ENCODE results near the gene FADS1. TPM values are rescaled to one million over a fixed set of nuclear protein-coding genes. Genes with fewer than 3 reads are reported as not detected.

The FADS1 gene
- total RNA-seq, 1 donor from 2014 or later: 24.1 TPM

DNA sequence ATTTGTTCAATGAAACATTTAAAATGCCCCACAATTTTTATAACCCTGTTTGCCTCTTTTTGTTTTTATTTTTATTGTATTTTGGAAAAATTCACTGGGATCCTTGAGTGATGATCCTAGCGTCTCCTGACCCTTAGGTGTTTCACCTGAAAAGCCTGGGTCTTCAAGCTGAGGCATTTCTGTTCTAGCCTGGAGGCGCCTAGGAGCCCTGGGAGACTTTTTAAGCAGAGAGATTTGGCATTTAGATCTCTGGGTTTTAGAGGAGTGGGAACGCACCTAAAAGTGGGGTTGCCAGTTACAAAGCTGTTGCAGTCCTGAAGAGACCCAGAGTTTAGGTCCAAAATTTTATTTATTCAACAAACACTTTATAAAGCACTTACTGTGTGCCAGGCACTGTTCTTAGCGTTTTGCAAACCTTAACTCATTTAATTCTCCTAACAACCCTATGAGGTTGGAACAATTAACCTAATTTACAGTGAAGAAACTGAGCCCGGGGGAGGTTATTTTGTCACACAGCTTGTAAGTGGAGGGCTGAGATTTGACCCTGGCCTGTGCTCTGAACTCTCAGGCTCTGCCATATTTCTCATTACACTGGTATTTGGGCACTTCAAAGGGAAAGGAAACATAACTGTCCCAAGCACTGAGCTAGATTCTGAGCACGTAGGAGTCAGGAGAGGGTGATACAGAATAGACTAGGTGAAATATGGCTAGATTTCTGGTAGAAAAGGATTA is 834 bp upstream of the FADS1 start:
- intact Hi-C loops (cut with micrococcal nuclease): no loop called here

DNA sequence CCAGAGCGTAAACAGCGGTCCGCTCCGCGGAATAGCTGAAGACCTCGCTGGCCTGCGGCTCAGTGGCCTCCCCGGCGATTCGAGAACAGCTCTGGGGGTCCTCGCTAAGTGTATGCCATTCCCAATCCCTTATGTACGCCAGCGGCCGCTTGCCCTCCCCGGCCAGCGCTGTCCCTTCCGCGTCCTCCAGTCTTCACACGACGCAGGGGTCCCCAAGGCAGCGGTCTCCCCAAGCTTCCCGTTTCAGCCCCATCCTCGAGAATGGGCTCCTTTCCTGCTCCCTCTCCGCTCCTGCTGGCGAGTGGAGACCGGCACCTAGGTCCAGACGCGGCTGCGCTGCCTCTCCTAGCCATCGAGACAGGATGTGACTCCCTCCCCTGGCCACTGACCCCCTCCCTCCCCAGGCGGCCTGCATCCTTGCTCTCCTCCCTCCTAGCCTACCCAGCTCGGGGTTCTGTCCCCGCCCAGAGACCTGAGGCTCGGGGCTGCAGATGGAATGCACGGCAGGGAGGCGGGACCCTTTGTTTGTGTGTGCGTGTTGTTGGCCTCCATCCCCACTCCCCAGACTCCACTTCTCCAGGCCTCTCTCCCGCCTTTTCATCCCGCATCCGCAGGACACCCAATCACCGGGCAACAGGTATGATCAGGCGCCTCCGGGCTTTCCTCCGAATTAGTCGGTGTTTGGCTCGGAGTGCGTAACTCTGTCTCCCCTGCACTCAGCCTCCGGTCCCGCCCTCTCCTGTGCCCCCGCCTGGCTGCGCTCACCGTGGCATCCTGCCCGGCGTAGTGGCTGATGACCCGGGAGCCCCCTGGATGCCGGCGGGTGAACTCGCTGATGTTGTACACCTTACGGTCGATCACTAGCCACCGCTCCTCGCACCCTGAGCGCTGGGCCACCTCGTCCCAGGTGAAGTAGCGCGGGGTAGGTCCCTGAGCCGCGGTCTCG is 740 bp downstream of the FADS1 start:
- TF ChIP-seq, protein P1, sequence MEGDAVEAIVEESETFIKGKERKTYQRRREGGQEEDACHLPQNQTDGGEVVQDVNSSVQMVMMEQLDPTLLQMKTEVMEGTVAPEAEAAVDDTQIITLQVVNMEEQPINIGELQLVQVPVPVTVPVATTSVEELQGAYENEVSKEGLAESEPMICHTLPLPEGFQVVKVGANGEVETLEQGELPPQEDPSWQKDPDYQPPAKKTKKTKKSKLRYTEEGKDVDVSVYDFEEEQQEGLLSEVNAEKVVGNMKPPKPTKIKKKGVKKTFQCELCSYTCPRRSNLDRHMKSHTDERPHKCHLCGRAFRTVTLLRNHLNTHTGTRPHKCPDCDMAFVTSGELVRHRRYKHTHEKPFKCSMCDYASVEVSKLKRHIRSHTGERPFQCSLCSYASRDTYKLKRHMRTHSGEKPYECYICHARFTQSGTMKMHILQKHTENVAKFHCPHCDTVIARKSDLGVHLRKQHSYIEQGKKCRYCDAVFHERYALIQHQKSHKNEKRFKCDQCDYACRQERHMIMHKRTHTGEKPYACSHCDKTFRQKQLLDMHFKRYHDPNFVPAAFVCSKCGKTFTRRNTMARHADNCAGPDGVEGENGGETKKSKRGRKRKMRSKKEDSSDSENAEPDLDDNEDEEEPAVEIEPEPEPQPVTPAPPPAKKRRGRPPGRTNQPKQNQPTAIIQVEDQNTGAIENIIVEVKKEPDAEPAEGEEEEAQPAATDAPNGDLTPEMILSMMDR (IDR thresholded peaks at IDR 0.05; ENCODE audit: borderline replicate concordance): no peak
- Histone ChIP-seq H3K4me3 (peak overlapping the region; percentile 92), H3K27me3 (ENCODE audit: low read depth) (no peaks in the 10 kb centered on the region), H3K27ac (replicated peaks) (peak overlapping the region; percentile 100), H3K4me1 (peaks cover 31% of the 10 kb centered on the region), H3K9me3 (replicated peaks) (no peaks in the 10 kb centered on the region), H3K36me3 (peaks cover 16% of the 10 kb centered on the region)
- peak; percentile 73 for DNase-seq
- intact Hi-C loops (cut with micrococcal nuclease): no loop called here

More for the DNA sequence above, 834 bp upstream of the FADS1 start:
- Histone ChIP-seq H3K27me3 (ENCODE audit: low read depth) (no peaks in the 10 kb centered on the region), H3K4me3 (peak overlapping the region; percentile 92), H3K27ac (replicated peaks) (peak overlapping the region; percentile 100), H3K4me1 (peaks cover 31% of the 10 kb centered on the region), H3K36me3 (peaks cover under 1% of the 10 kb centered on the region), H3K9me3 (replicated peaks) (no peaks in the 10 kb centered on the region)
- TF ChIP-seq, protein P1 (IDR thresholded peaks at IDR 0.05; ENCODE audit: borderline replicate concordance): no peak
- DNase-seq: no peak

DNA sequence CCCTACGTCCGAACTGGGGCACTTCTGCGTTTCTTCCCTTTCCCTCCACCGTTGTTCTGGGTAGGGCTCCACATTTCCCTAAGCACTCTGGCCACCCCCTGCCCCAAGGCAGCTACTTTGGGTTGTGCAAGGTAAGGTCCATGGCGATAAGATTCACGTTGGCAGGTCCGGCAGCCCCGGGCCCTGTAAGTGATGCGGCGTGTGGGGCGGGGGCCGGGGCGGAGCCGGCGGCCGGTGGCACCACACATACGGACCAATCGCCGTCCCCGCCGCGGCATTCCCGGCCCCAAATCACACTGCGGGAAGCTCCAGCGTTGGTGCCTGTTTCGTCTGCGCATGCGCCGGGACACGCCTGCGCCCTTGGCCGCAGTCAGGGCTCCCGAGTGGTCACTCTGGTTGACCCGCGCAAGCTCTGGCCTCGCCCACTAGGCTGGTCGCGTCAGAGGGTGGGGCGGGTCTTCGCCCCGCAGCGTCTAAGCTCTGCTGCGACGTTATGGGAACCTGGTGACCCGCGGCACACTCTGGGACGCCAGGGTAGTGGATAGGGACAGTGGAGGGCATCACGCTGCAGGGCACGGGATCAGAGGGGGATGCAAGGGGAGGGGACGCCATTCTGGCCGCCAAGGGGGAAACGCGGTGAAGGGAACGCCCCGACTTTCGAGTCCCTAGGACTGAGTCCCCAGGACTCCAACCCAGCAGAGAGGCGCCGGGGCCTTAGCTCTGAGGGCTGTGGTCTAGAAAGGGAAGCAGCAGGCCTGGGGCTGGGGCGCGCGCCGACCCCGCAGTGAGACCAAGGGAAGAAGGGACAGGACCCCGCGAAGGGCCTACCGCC is 1.6 kb downstream of the FADS1 start:
- H3K27ac ChIP-seq (replicated peaks): peak overlapping the region; percentile 100
- peaks cover 25% of the 10 kb centered on the region for H3K36me3 ChIP-seq
- intact Hi-C loops (cut with micrococcal nuclease): no loop called here
- no peaks in the 10 kb centered on the region for H3K27me3 ChIP-seq (ENCODE audit: low read depth)
- peak overlapping the region; percentile 92 for H3K4me3 ChIP-seq
- TF ChIP-seq, protein P1 (IDR thresholded peaks at IDR 0.05; ENCODE audit: borderline replicate concordance): no peak
- DNase-seq: peak; percentile 98
- peaks cover 31% of the 10 kb centered on the region for H3K4me1 ChIP-seq
- no peaks in the 10 kb centered on the region for H3K9me3 ChIP-seq (replicated peaks)

DNA sequence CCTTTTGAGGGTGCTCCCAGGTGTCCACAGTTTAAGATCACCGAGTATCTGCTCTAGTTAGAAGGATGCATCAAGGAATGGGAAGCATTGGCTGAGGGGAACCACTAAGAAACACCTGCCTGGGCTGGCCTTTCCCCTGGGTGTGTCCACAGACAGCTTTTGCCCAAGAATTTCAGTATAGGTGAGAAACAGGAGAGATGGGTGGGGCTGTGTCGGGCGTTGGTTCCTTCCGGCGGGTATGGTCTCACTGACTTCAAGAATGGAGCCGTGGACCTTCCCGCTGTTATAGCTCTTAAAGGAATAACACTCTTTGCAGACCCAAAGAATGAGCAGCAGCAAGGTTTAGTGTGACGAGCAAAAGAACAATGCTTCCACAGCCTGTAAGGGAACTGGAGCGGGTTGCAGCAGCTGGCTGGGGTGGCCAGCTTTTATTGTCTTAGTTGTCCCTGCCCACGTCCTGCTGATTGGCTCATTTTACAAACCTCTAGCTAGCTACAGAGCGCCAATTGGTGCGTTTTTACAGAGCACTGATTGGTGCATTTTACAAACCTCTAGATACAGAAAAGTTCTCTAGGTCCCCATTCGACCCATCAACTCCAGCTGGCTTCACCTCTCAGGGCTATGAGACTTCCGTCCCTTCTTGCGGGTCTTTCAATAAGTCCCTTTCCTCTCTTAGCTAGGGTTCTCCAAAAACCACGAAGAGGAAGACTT is 2.4 kb downstream of the FADS1 start:
- TF ChIP-seq, protein P1 (IDR thresholded peaks at IDR 0.05; ENCODE audit: borderline replicate concordance): no peak
- Histone ChIP-seq H3K36me3 (peaks cover 33% of the 10 kb centered on the region), H3K27ac (replicated peaks) (peak overlapping the region; percentile 100), H3K9me3 (replicated peaks) (no peaks in the 10 kb centered on the region), H3K4me1 (peaks cover 31% of the 10 kb centered on the region), H3K27me3 (ENCODE audit: low read depth) (no peaks in the 10 kb centered on the region), H3K4me3 (peak overlapping the region; percentile 92)
- no peak for DNase-seq
- intact Hi-C loops (cut with micrococcal nuclease): no loop called here

Data from left ventricle myocardium inferior (tissue), 1 donor.